Testis (tissue), 3 donors: ENCODE results near the gene CENPH. TPM values are rescaled to one million over a fixed set of nuclear protein-coding genes. Genes with fewer than 3 reads are reported as not detected.
A peak's percentile ranks its signal among the peaks of the same experiment; 100 is the strongest.
"Not testable (repeated sequence)": the region's sequence is repeated elsewhere in the genome, so short reads cannot be mapped to it uniquely, and the experiment has no call there.

Source experiments
- DNase-seq: peaks from one replicate; pipeline ENCODE4 v3.0.0-alpha.2; 2019
- H3K27ac ChIP-seq, 2 donors: fragments of 200-600 bp; sonication (generic); one replicate each; pipeline ENCODE4 v1.5.1; 2019
- H3K27me3 ChIP-seq: fragments of 200-600 bp; sonication (generic); one replicate; pipeline ENCODE4 v1.5.1; 2019
- H3K36me3 ChIP-seq: fragments of 200-600 bp; sonication (generic); one replicate; pipeline ENCODE4 v1.5.1; 2017; ENCODE audit warnings: low read depth; ENCODE audit errors: missing control alignments
- H3K4me1 ChIP-seq: fragments of 200-600 bp; sonication (generic); one replicate; pipeline ENCODE4 v1.5.1; 2019
- H3K4me3 ChIP-seq, 2 donors: fragments of 200-600 bp; sonication (generic); one replicate each; pipeline ENCODE4 v1.5.1; 2017 to 2019
- H3K9me3 ChIP-seq: fragments of 200-600 bp; sonication (generic); one replicate; pipeline ENCODE4 v1.5.1; 2017
- POLR2A ChIP-seq: fragments of 450-650 bp; IDR thresholded peaks from one replicate; pipeline ENCODE4 v1.6.1; 2017; ENCODE audit warnings: antibody characterized with exemption, mild to moderate bottlenecking, moderate library complexity
- WGBS, 2 donors: methylation state at CpG; one replicate each; pipeline ENCODE4 v1.1.5; 2018; 5-methylcytosine and 5-hydroxymethylcytosine counted together
- intact Hi-C: fragments of 100-400 bp; cut with DNase I; formaldehyde crosslinking; loops from one replicate; pipeline ENCODE4 v1.15.1; 2023; ENCODE audit warnings: low total_unique reads
- polyA plus RNA-seq: library from polyadenylated mRNA; stranded (reverse); fragments of 350-450 nt; fragmentation: Illumina TruSeq; extraction: RNeasy Lipid Tissue Mini Kit (QIAGEN cat#74804); gene quantifications from one replicate; pipeline ENCODE4 v1.2.3, GENCODE V29; 2014; ENCODE audit warnings: low read depth, low replicate concordance; ENCODE audit not compliant: insufficient read depth
- total RNA-seq, 2 donors: library from RNA; depleted of rRNA; stranded (reverse); fragments of >200 nt; gene quantifications; one replicate each; pipeline ENCODE4 v1.2.3, GENCODE V29; 2016
- TF ChIP-seq, protein P1 (sequence below), 3 experiments: fragments of 450-650 bp in 2 of 3; fragments of 200-600 bp in 1 of 3; sonication (generic) in 1 of 3; IDR thresholded peaks; one replicate each; pipeline ENCODE4 v1.5.1; 2016 to 2019; ENCODE audit warnings: antibody characterized with exemption in 3 of 3, mild to moderate bottlenecking in 2 of 3, moderate library complexity in 1 of 3

Gene CENPH
- total and polyA plus RNA-seq, 3 donors from 2014 or later: 26.9 to 38.9 (median 38.0) TPM

DNA sequence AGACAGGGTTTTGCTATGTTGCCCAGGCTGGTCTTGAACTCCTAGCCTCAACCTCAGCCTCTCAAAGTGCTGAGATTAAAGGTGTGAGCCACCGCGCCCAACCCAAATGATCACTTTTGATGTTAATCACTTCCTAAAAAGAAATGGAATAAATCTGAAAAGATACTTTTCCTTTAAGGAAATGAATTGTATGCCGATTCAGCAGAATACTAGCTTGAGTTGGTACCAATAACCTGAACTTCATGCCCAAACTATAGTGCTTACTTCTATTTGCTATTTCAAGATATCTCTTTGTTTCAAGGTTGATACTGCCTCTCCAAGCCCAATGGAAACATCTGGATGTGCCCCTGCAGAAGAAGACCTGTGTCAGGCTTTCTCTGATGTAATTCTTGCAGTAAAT lies 18.4 kb upstream of the CENPH start:
- Histone ChIP-seq H3K27me3 (no peaks in the 10 kb centered on the region), H3K9me3 (no peaks in the 10 kb centered on the region), H3K4me1 (no peaks in the 10 kb centered on the region), H3K27ac (no peak overlapping the region), H3K4me3 (no peak overlapping the region), H3K36me3 (no peaks in the 10 kb centered on the region)
- no peak for DNase-seq
- 94% methylated on average over 3 of the region's 3 CpGs for WGBS, 2 donors
- no peak for TF ChIP-seq POLR2A
- TF ChIP-seq, protein P1, sequence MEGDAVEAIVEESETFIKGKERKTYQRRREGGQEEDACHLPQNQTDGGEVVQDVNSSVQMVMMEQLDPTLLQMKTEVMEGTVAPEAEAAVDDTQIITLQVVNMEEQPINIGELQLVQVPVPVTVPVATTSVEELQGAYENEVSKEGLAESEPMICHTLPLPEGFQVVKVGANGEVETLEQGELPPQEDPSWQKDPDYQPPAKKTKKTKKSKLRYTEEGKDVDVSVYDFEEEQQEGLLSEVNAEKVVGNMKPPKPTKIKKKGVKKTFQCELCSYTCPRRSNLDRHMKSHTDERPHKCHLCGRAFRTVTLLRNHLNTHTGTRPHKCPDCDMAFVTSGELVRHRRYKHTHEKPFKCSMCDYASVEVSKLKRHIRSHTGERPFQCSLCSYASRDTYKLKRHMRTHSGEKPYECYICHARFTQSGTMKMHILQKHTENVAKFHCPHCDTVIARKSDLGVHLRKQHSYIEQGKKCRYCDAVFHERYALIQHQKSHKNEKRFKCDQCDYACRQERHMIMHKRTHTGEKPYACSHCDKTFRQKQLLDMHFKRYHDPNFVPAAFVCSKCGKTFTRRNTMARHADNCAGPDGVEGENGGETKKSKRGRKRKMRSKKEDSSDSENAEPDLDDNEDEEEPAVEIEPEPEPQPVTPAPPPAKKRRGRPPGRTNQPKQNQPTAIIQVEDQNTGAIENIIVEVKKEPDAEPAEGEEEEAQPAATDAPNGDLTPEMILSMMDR (IDR thresholded peaks at IDR 0.05): no peak
- intact Hi-C loops: no loop called here

DNA sequence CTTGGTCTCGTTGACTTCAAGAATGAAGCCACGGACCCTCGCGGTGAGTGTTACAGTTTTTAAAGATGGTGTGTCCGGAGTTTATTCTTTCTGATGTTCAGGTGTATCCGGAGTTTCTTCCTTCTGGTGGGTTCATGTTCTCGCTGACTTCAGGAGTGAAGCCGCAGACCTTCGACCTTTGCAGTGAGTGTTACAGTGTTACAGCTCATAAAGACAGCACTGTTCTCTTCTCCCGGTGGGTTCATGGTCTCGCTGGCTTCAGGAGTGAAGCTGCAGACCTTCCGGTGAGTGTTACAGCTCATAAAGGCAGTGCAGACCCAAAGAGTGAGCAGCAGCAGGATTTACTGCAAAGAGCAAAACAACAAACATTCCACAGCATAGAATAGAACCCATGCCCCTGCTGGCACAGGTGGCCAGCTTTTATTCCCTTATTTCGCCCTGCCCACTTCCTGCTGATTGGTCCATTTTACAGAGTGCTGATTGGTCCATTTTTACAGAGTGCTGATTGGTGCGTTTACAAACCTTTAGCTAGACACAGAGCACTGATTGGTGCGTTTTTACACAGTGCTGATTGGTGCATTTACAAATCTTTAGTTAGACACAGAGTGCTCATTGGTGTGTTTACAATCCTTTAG lies 7.6 kb upstream of the CENPH start:
- H3K27ac ChIP-seq, H3K27me3 ChIP-seq, intact Hi-C loops, H3K4me1 ChIP-seq, H3K9me3 ChIP-seq, H3K36me3 ChIP-seq: not testable (repeated sequence)
- WGBS, 2 donors: 57 to 76% methylated on average over 14 to 15 of the region's 15 CpGs
- peak; percentile 63 for DNase-seq
- H3K4me3 ChIP-seq: peak overlapping the region in 1 of 2 donors; percentile 21

DNA sequence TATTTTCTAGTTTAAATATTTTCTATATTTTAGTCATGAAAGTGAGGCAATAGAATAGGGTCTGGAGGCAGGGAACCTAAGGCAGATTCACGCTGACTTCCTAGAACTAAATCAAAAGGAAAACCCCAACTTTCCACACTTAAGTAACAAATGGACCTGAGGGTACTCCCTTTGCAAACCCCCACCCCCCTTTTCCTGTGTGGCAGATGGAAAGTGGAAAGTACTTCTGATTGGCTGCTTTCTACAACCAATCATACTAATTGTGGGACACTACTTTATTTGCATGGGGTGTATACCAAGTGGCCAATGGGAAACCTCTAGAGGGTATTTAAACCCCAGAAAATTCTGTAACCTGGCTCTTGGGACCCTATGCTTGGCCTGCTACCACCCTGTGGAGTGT lies 4.8 kb upstream of the CENPH start:
- TF ChIP-seq, protein P1 (IDR thresholded peaks at IDR 0.05): no peak
- no peak for TF ChIP-seq POLR2A
- intact Hi-C loops: no loop called here

DNA sequence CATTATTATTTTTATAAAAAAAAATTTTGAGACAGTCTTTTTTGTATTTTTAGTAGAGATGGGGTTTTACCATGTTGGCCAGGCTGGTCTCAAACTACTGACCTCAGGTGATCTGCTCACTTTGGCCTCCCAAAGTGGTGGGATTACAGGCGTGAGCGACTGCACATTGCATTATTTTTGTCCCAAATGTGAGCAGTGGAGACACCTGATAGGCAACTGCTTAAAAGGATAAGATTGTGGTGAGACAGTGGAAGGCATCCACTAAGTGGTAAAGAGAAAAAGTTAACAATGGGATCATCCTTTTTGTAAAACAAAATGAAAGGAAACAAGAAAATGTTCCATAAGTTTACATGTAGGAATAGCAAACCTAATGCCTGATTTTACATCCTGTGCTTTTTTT lies 2.0 kb upstream of the CENPH start:
- DNase-seq: no peak
- TF ChIP-seq POLR2A: no peak
- TF ChIP-seq, protein P1 (IDR thresholded peaks at IDR 0.05): no peak
- no peaks in the 10 kb centered on the region for H3K9me3 ChIP-seq
- no peaks in the 10 kb centered on the region for H3K27me3 ChIP-seq
- intact Hi-C loops: no loop called here
- no peak overlapping the region for H3K27ac ChIP-seq
- no peaks in the 10 kb centered on the region for H3K36me3 ChIP-seq
- H3K4me3 ChIP-seq: no peak overlapping the region
- no peaks in the 10 kb centered on the region for H3K4me1 ChIP-seq
- 85 to 96% methylated on average over 2 of the region's 2 CpGs for WGBS, 2 donors

More for the DNA sequence above, 4.8 kb upstream of the CENPH start:
- no peak for DNase-seq
- Histone ChIP-seq H3K4me3 (no peak overlapping the region), H3K4me1 (no peaks in the 10 kb centered on the region), H3K9me3 (no peaks in the 10 kb centered on the region), H3K36me3 (no peaks in the 10 kb centered on the region), H3K27me3 (no peaks in the 10 kb centered on the region), H3K27ac (no peak overlapping the region)
- WGBS, 2 donors: 91 to 95% methylated on average over 1 of the region's 1 CpG

DNA sequence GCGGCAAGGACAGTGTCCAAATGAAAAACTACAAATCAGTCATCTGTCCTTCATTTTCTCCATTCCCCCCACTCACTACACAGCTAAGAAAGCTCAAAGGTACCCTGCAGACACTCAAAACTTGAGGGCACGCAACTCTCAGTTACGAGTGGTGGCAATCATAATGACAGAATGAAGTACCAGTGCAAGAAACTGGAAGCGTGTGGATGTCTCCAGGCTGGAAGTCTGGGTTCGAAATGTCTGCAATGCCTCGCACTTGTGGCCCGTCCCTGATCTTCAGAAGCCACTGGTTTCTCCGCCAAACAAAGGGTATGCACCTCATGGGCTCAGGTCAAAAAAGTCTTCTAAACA lies 597 bp upstream of the CENPH start:
- no peaks in the 10 kb centered on the region for H3K27me3 ChIP-seq
- H3K4me1 ChIP-seq: no peaks in the 10 kb centered on the region
- H3K4me3 ChIP-seq: peak overlapping the region; percentile 66 to 71
- peak overlapping the region; percentile 74 to 80 for H3K27ac ChIP-seq
- no peak for DNase-seq
- WGBS, 2 donors: 8 to 13% methylated on average over 7 to 8 of the region's 8 CpGs
- no peaks in the 10 kb centered on the region for H3K9me3 ChIP-seq
- intact Hi-C loops: no loop called here
- no peaks in the 10 kb centered on the region for H3K36me3 ChIP-seq
- TF ChIP-seq, protein P1 (IDR thresholded peaks at IDR 0.05): no peak
- TF ChIP-seq POLR2A: no peak
